SH-SY5Y (cell line): ENCODE data around the gene CCL17.

ENCODE experiments used
- GATA2 ChIP-seq: IDR thresholded peaks from 2 replicates; pipeline ENCODE4 v1.6.1; 2011; ENCODE audit warnings: mild to moderate bottlenecking, low read depth, low read length
- GATA3 ChIP-seq: IDR thresholded peaks from 2 replicates; pipeline ENCODE4 v1.6.1; 2011; ENCODE audit warnings: low read depth, mild to moderate bottlenecking, low read length, moderate library complexity

DNA sequence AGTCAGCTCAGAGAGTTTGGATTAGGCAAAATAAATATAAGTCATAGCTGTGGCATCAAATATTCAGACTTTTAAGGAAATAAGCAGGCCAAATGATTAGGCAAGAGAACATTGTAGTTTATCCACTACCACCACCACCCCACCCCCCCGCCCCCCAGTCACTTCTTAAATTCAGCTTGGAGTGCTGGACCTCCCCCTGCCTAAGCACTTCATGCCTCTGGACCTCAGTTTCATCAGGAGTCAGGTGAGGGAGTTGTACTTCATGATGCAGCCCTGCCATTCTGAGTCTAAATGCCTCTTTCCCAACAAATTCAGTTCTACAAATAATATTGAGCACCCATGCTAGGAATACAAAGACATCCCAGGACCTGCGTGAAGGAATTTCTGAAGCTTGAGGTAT, 60.0 kb downstream of the CCL17 start:
- TF ChIP-seq GATA2 (no peak), GATA3 (no peak)
